Breast epithelium (tissue), 4 donors: ENCODE measurements around the gene POTEE. TPM values are rescaled to one million over a fixed set of nuclear protein-coding genes. Genes with fewer than 3 reads are reported as not detected.
"Not testable (repeated sequence)": the region's sequence is repeated elsewhere in the genome, so short reads cannot be mapped to it uniquely, and the experiment has no call there.

Source experiments
- DNase-seq, 2 donors: peaks; one replicate each; pipeline ENCODE4 v3.0.0-alpha.2; 2019; ENCODE audit warnings: low spot score in 2 of 2
- H3K27ac ChIP-seq, 2 donors: fragments of 200-600 bp; sonication (generic) in 1 of 2; one replicate each; pipeline ENCODE4 v1.5.1; 2016 to 2019; ENCODE audit warnings: mild to moderate bottlenecking in 1 of 2
- H3K27me3 ChIP-seq, 2 donors: fragments of 200-600 bp; sonication (generic) in 1 of 2; one replicate each; pipeline versions ENCODE4 v1.5.1 to v1.6.0; 2017 to 2019; ENCODE audit warnings: control low read depth in 1 of 2, mild to moderate bottlenecking in 1 of 2
- H3K36me3 ChIP-seq: fragments of 200-600 bp; one replicate; pipeline ENCODE4 v1.5.1; 2019
- H3K4me1 ChIP-seq, 2 donors: fragments of 200-600 bp; sonication (generic); one replicate each; pipeline ENCODE4 v1.5.1; 2016 to 2019; ENCODE audit warnings: control low read depth in 1 of 2
- H3K4me3 ChIP-seq, 3 donors: fragments of 200-600 bp; sonication (generic); 1 replicate in 2 of 3; 2 replicates in 1 of 3; pipeline ENCODE4 v1.5.1; 2016 to 2019; ENCODE audit warnings: mild to moderate bottlenecking in 3 of 3, moderate library complexity in 2 of 3
- H3K9me3 ChIP-seq, 2 donors: fragments of 200-600 bp; sonication (generic) in 1 of 2; one replicate each; pipeline ENCODE4 v1.5.1; 2016 to 2019; ENCODE audit warnings: control low read depth in 1 of 2
- CTCF ChIP-seq, 3 donors: fragments of 450-650 bp; IDR thresholded peaks; one replicate each; pipeline ENCODE4 v1.5.1; 2016 to 2017; ENCODE audit warnings: antibody characterized with exemption in 3 of 3, mild to moderate bottlenecking in 3 of 3, moderate library complexity in 3 of 3
- intact Hi-C: fragments of 100-400 bp; cut with DNase I; formaldehyde crosslinking; loops from one replicate; pipeline ENCODE4 v1.15.1; 2023; ENCODE audit warnings: low total_unique reads
- total RNA-seq, 3 donors: library from RNA; depleted of rRNA; stranded (reverse); fragments of >200 nt; gene quantifications; one replicate each; pipeline ENCODE4 v1.1.0, GENCODE V29; 2016

POTEE gene
- total RNA-seq, 3 donors from 2014 or later: 0.98 to 1.0 TPM; not detected in 1

GRCh38 chr2:131201098-131201497, 8.2 kb upstream of the POTEE start:
- no peak overlapping the region for H3K27ac ChIP-seq
- no peaks in the 10 kb centered on the region for H3K4me1 ChIP-seq
- no peaks in the 10 kb centered on the region for H3K27me3 ChIP-seq
- H3K36me3 ChIP-seq: no peaks in the 10 kb centered on the region
- TF ChIP-seq CTCF (IDR thresholded peaks at IDR 0.05): no peak
- H3K4me3 ChIP-seq: no peak overlapping the region
- no peaks in the 10 kb centered on the region for H3K9me3 ChIP-seq
- intact Hi-C loops: no loop called here
- no peak for DNase-seq

GRCh38 chr2:131207839-131208238, 1.5 kb upstream of the POTEE start:
- H3K9me3 ChIP-seq, DNase-seq, H3K4me1 ChIP-seq, H3K36me3 ChIP-seq, H3K4me3 ChIP-seq, H3K27ac ChIP-seq, intact Hi-C loops, H3K27me3 ChIP-seq: not testable (repeated sequence)

GRCh38 chr2:131209773-131210104, 403 bp downstream of the POTEE start:
- DNase-seq, intact Hi-C loops, H3K9me3 ChIP-seq, H3K27me3 ChIP-seq, H3K27ac ChIP-seq, H3K4me1 ChIP-seq, H3K4me3 ChIP-seq, H3K36me3 ChIP-seq: not testable (repeated sequence)

- intact Hi-C loops, H3K4me3 ChIP-seq, DNase-seq, H3K9me3 ChIP-seq, H3K27ac ChIP-seq, H3K27me3 ChIP-seq, H3K4me1 ChIP-seq, H3K36me3 ChIP-seq: not testable (repeated sequence)
Observed at GRCh38 chr2:131210434-131211211, 1.3 kb downstream of the POTEE start.

GRCh38 chr2:131217238-131217986, 8.1 kb downstream of the POTEE start:
- H3K4me3 ChIP-seq, H3K27ac ChIP-seq, H3K27me3 ChIP-seq, H3K36me3 ChIP-seq, H3K4me1 ChIP-seq, intact Hi-C loops, H3K9me3 ChIP-seq, DNase-seq: not testable (repeated sequence)

- H3K27me3 ChIP-seq, H3K27ac ChIP-seq, H3K4me1 ChIP-seq, H3K9me3 ChIP-seq, H3K4me3 ChIP-seq, intact Hi-C loops, DNase-seq, H3K36me3 ChIP-seq: not testable (repeated sequence)
Observed at GRCh38 chr2:131235543-131236449, 26.5 kb downstream of the POTEE start.

Other genes starting within 250 kb of the POTEE start
- gene FAM168B, start 116.1 kb upstream of the POTEE start, total RNA-seq: 100 to 1,000 TPM in 2 of 3 donors, 10 to 100 TPM in 1; 69.2 to 122 (median 111) TPM
- 10 to 100 TPM; 47.4 to 75.4 (median 73.6) TPM for gene PLEKHB2, start 104.2 kb upstream of the POTEE start, total RNA-seq
- not detected for gene RAB6D, start 154.6 kb downstream of the POTEE start, total RNA-seq